Ectodermal cell (in vitro differentiated cells): ENCODE measurements around the gene SERGEF.

Source experiments
- H3K27ac ChIP-seq: 2 replicates; pipeline ENCODE4 v1.7.0; 2013; ENCODE audit warnings: mild to moderate bottlenecking, low read depth, low read length; ENCODE audit not compliant: insufficient read depth, poor library complexity, severe bottlenecking
- H3K27me3 ChIP-seq: 2 replicates; pipeline ENCODE4 v1.7.0; 2013; ENCODE audit warnings: mild to moderate bottlenecking, low read length; ENCODE audit not compliant: insufficient read depth, control insufficient read depth, poor library complexity, severe bottlenecking
- H3K36me3 ChIP-seq: one replicate; pipeline ENCODE4 v1.7.0; 2013; ENCODE audit warnings: low read length; ENCODE audit not compliant: control insufficient read depth, insufficient read depth
- H3K4me1 ChIP-seq: one replicate; pipeline ENCODE4 v1.7.0; 2013; ENCODE audit warnings: low read length; ENCODE audit not compliant: control insufficient read depth, insufficient read depth
- H3K4me3 ChIP-seq: 2 replicates; pipeline ENCODE4 v1.7.0; 2013; ENCODE audit warnings: low read depth, low read length, control low read depth; ENCODE audit not compliant: insufficient read depth
- H3K9me3 ChIP-seq: 2 replicates; pipeline ENCODE4 v1.7.0; 2013; ENCODE audit warnings: mild to moderate bottlenecking, low read length, moderate library complexity; ENCODE audit not compliant: control insufficient read depth
- WGBS, 2 experiments: methylation state at CpG; one replicate each; pipeline ENCODE4 v1.1.7; 2013; ENCODE audit warnings: missing lambda C conversion rate in 2 of 2; 5-methylcytosine and 5-hydroxymethylcytosine counted together

The SERGEF gene

GRCh38 chr11:18016789-18017188 lies 3.9 kb upstream of the SERGEF start:
- Histone ChIP-seq H3K36me3 (no peaks in the 10 kb centered on the region), H3K9me3 (no peaks in the 10 kb centered on the region), H3K4me1 (peaks cover 6% of the 10 kb centered on the region), H3K27me3 (peaks cover 25% of the 10 kb centered on the region), H3K27ac (no peak overlapping the region), H3K4me3 (no peak overlapping the region)
- 90 to 92% methylated on average over 2 of the region's 2 CpGs for WGBS, 2 experiments

DNA sequence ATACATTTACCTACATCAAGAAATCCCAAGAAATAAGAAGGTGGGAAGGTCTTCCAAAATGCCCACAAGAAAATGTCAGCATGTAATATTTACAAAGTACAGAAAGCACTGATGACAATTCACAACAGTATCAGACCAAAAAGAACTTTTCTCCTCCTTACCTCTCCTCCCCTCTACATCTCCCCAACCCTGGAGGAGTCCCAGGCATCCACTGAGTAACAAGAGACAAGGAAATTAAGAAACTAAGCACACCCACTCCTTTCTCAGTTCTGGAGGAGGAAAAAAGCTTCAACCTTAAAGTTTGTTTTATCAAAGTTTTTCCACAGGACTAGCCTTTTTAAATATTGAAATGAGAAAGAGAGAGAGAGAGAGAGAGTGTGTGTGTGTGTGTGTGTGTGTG lies 2.0 kb upstream of the SERGEF start:
- no peaks in the 10 kb centered on the region for H3K36me3 ChIP-seq
- no peaks in the 10 kb centered on the region for H3K9me3 ChIP-seq
- H3K27me3 ChIP-seq: peaks cover 25% of the 10 kb centered on the region
- H3K4me1 ChIP-seq: peaks cover 8% of the 10 kb centered on the region
- H3K27ac ChIP-seq: no peak overlapping the region
- no peak overlapping the region for H3K4me3 ChIP-seq

DNA sequence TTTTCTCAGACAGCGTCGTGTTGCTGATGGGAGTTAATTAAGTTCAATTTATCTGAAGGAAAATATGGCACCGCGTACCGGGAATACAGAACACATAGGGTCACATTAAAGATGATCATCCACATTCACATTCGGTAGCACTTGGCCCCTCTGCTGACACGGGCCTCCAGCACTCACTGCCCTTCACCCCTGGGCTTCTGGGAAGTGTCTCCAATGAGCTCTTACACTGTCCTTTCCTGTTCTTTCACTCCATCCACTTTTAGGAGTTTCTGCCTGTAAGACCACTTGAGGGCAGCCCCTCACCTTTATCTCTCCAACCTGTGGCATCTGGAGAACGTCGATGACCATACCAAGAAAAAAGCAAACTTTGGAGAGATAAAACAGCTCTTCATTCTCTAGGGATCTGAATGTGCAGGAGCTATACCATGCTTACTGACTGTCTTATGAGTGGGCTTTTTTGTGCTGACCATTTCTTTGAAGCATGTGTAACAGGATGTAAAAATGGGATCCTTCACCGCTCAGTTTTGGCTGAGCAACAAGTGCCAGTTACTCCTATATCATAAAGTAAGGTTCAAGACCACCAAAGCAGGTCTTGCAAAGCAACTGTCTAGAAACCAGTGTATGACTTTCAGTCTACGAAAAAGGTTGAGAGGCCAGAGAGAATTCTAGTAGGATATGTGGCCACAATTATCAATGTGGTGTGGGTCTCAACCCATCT lies 1.1 kb upstream of the SERGEF start:
- 24 to 30% methylated on average over 9 to 11 of the region's 11 CpGs for WGBS, 2 experiments
- H3K36me3 ChIP-seq: no peaks in the 10 kb centered on the region
- peaks cover 8% of the 10 kb centered on the region for H3K4me1 ChIP-seq
- H3K4me3 ChIP-seq: peak overlapping the region; percentile 73
- H3K27me3 ChIP-seq: peaks cover 25% of the 10 kb centered on the region
- H3K27ac ChIP-seq: no peak overlapping the region
- H3K9me3 ChIP-seq: no peaks in the 10 kb centered on the region

GRCh38 chr11:18012122-18012905 lies 533 bp downstream of the SERGEF start:
- Histone ChIP-seq H3K27ac (peak overlapping the region; percentile 21), H3K27me3 (peaks cover 25% of the 10 kb centered on the region), H3K9me3 (no peaks in the 10 kb centered on the region), H3K4me3 (peak overlapping the region; percentile 73), H3K36me3 (no peaks in the 10 kb centered on the region), H3K4me1 (peaks cover 8% of the 10 kb centered on the region)
- WGBS, 2 experiments: 7% methylated on average over 46 of the region's 46 CpGs

GRCh38 chr11:18011633-18012032 lies 1.2 kb downstream of the SERGEF start:
- no peak overlapping the region for H3K27ac ChIP-seq
- H3K4me1 ChIP-seq: peaks cover 8% of the 10 kb centered on the region
- WGBS, 2 experiments: 78 to 85% methylated on average over 8 of the region's 8 CpGs
- peak overlapping the region; percentile 73 for H3K4me3 ChIP-seq
- H3K27me3 ChIP-seq: peaks cover 25% of the 10 kb centered on the region
- H3K9me3 ChIP-seq: no peaks in the 10 kb centered on the region
- H3K36me3 ChIP-seq: no peaks in the 10 kb centered on the region

DNA sequence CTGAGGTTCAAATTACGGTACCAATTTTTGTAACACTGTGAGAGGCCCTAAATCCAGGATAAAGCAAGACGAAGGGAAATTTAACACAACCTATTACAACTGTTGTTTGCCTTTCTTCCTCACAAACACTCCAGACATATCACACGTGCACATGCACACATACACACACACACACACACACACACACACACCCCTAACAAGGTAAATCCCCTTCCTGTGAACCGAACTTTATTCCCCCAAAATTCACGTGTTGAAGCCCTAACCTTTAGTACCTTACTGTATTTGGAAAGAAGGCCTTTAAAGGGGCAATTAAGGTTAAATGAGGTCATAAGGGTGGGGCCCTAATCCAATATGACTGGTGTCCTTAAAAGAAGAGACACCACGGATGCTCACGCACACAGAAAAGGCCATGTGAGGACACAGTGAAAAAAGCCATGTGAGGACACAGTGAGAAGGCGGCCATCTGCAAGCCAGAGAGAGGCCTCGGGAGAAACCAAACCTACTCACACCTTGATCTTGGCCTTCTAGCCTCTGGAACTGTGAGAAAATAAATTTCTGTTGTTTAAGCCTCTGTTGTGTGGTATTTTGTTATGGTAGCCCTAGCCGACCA lies 1.8 kb downstream of the SERGEF start:
- 91% methylated on average over 9 to 10 of the region's 10 CpGs for WGBS, 2 experiments
- H3K27me3 ChIP-seq: peaks cover 25% of the 10 kb centered on the region
- no peaks in the 10 kb centered on the region for H3K36me3 ChIP-seq
- H3K9me3 ChIP-seq: no peaks in the 10 kb centered on the region
- no peak overlapping the region for H3K27ac ChIP-seq
- no peak overlapping the region for H3K4me3 ChIP-seq
- peaks cover 8% of the 10 kb centered on the region for H3K4me1 ChIP-seq

GRCh38 chr11:18010121-18010670 lies 2.7 kb downstream of the SERGEF start:
- no peaks in the 10 kb centered on the region for H3K9me3 ChIP-seq

GRCh38 chr11:18005376-18006129 lies 7.3 kb downstream of the SERGEF start:
- no peak overlapping the region for H3K4me3 ChIP-seq
- no peak overlapping the region for H3K27ac ChIP-seq
- H3K27me3 ChIP-seq: no peaks in the 10 kb centered on the region
- no peaks in the 10 kb centered on the region for H3K4me1 ChIP-seq
- no peaks in the 10 kb centered on the region for H3K36me3 ChIP-seq
- WGBS, 2 experiments: 88 to 95% methylated on average over 3 to 4 of the region's 4 CpGs
- no peaks in the 10 kb centered on the region for H3K9me3 ChIP-seq

More at GRCh38 chr11:18010121-18010670, 2.7 kb downstream of the SERGEF start:
- peaks cover 19% of the 10 kb centered on the region for H3K27me3 ChIP-seq
- H3K4me3 ChIP-seq: no peak overlapping the region
- H3K4me1 ChIP-seq: peaks cover 8% of the 10 kb centered on the region
- no peak overlapping the region for H3K27ac ChIP-seq
- no peaks in the 10 kb centered on the region for H3K36me3 ChIP-seq

- Histone ChIP-seq H3K4me3 (no peak overlapping the region), H3K27ac (no peak overlapping the region), H3K9me3 (no peaks in the 10 kb centered on the region), H3K4me1 (no peaks in the 10 kb centered on the region), H3K36me3 (no peaks in the 10 kb centered on the region), H3K27me3 (no peaks in the 10 kb centered on the region)
- WGBS, 2 experiments: 68 to 81% methylated on average over 2 of the region's 2 CpGs
These were observed 11.7 kb downstream of the SERGEF start for GRCh38 chr11:18001191-18001590.
